Activated CD8-positive, alpha-beta memory T cell treated with anti-CD3 and anti-CD28 coated beads for 36 hours (primary cell): ENCODE results near the gene SPHKAP. TPM values are rescaled to one million over a fixed set of nuclear protein-coding genes. Genes with fewer than 3 reads are reported as not detected.
"Not testable (repeated sequence)": the region's sequence is repeated elsewhere in the genome, so short reads cannot be mapped to it uniquely, and the experiment has no call there.

Source experiments
- CTCF ChIA-PET: fragments of 350-600 bp; sonication (Branson Sonifier 250); formaldehyde crosslinking; loops from one replicate; lab custom pipeline; 2021; ENCODE audit warnings: antibody characterized with exemption; lab: Charles Lee
- POLR2A ChIA-PET: fragments of 350-600 bp; sonication (Branson Sonifier 250); formaldehyde crosslinking; loops from one replicate; lab custom pipeline; 2021; ENCODE audit warnings: antibody characterized with exemption; lab: Charles Lee
- total RNA-seq, 2 experiments: library from RNA; stranded (reverse); gene quantifications; one replicate each; pipeline ENCODE4 v1.2.3, GENCODE V29; 2021

Gene SPHKAP
- total RNA-seq, 2 experiments from 2014 or later: not detected

DNA sequence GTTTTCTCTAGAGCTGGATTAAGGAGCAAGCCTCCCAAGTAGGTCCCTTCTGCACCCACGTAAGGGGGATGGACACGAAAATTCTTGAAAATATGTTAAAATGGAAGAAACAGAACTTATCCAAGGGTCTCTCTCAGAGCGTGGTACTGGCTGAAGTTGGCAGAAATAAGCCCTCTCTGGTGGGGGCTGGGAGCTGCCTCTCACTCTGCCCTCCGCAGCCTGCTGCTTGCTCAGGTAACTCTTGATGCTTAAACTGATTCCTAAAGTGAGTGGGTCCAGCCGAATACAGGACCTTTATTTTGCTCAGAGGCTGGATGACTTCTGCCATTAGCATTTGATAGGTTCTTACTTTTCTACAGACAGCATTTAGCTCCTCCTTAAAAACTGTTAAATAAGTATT, 78.1 kb downstream of the SPHKAP start:
- ChIA-PET CTCF (no interaction called here), POLR2A (no interaction called here)

DNA sequence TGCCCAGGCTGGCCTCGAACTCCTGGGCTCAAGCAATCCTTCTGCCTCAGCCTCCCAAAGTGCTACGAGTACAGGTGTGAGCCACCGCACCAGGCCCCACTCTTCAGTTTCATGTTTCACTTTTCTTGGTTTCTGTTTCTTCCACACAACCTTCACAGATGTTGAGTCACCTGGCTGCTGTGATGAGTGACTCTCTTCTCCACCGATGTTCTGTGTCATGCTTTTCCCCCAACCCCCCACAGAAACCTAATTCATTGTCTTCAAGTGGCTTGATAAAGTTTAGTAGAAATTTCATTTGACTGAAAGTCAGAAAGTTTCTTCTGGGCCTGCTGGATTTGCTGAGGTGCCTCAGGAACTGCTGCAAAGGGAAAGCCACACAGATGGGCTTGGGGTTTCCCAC, 78.5 kb downstream of the SPHKAP start:
- ChIA-PET POLR2A (no interaction called here), CTCF (no interaction called here)

DNA sequence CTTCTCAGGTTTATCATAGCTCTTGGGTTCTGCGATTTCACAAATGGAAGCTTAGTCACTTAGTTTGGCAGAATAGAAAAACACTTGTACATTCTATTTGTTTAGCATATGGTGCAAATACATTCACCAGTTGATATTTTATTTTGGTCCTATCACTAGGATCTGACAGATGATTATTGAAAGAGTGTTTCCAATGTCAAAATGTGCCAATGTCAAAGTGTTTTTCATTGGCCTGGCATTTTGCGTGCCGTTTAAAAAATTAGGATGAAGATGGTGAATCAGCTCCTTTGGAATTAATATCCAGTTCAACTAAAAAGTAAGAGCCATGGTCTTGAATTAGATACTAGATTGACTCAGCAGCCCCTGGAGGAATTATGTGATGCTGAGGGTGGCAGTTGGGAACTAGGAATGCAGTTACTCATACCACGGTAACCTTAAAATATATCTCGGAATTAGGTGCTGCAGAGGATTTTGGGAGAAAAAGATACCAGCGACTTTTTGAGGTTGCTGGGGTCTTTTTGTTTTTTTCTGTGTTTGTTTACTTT, 87.0 kb downstream of the SPHKAP start:
- POLR2A ChIA-PET: no interaction called here
- CTCF ChIA-PET: interaction anchor here (0.6 kb wide), 1 partner anchor 55 kb away, joined by 3 read pairs; no protein-coding TSS in a partner anchor

DNA sequence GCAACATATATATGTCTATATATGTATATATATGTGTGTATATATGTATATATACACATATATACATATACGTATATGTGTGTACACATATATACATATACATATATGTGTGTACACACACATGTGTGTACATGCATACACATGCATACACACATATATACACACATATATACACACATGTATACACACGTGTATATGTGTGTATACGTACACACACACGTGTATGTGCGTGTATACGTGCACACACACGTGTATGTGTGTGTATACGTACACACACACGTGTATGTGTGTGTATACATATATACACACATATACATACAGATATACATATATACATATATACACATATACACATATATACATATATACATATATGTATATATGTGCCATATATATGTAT, 89.4 kb downstream of the SPHKAP start:
- ChIA-PET POLR2A (no interaction called here), CTCF (no interaction called here)

DNA sequence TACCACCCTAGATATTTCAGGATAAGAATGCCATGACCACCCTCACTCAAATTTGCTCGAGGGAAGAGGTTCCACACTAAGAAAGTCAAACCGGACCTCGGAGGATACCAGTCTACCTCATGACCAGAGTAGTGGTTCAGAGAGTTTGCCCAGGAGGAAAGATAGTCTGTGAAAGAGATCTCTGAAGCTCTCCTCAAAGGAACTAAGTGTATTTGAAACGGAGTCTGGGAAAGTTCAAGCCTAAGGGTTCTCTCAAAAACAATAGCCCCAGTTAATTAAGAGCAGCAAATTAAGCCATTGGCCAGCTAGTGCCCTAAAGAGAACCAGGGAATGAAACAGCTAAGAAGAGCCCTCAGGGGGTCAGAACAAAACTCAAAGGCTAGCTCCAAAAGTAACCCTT, 94.9 kb downstream of the SPHKAP start:
- ChIA-PET CTCF (interaction anchor here (0.6 kb wide), 1 partner anchor 40 kb away, joined by 4 read pairs; no protein-coding TSS in a partner anchor), POLR2A (no interaction called here)

DNA sequence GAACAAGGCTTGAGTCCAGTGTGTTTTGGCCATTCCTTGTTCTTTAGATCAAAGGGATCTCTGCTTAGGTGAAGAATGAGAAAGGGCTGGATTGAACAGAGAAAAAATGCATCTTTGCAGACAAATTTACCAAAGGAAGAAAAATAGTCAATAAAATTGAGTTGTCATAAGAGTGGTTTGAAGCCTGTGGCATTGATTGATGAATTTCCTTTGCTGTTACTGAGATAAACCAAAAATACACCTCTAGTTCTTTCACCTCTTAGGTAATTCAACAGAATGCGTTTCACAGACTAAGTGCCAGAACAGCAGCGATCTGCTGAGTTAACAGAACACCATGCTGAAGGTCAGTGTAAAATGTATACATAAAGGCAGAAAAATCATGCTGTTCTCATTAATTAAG, 96.8 kb downstream of the SPHKAP start:
- POLR2A ChIA-PET: no interaction called here
- CTCF ChIA-PET: no interaction called here

DNA sequence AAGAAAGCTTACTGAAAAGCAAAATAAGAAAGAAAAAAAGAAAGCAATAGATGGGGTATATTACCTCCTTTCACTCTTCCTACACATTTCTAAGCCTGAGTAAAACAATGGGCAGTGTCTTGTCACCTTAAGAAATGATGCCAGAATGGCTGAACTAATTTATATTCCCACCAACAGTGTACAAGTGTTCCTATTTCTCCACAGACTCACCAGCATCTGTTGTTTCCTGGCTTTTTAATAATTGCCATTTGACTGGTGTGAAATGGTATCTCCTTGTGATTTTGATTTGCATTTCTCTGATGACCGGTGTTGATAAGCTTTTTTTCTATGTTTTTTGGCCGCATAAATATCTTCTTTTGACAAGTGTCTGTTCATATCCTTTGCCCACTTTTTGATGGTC, 98.4 kb downstream of the SPHKAP start:
- ChIA-PET POLR2A (no interaction called here), CTCF (no interaction called here)

DNA sequence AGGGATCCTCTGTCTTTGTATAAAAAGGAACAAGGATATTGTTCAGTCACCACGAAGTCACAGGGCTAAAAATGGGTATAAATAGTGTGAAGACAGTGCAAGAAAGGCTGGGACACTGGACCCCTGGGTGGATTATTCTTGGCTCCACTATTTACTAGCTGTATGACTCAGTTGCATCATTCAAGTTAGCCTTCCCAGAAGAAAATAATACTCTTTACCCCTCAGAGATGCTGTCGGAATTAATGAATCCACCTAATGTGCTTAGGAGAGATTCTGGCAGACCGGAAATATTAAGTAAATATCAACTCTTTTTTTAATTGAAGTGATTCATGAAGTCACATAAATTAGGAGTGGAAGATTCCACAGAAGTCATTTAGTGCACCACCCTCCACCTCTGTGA, 98.9 kb downstream of the SPHKAP start:
- CTCF ChIA-PET: no interaction called here
- POLR2A ChIA-PET: no interaction called here

DNA sequence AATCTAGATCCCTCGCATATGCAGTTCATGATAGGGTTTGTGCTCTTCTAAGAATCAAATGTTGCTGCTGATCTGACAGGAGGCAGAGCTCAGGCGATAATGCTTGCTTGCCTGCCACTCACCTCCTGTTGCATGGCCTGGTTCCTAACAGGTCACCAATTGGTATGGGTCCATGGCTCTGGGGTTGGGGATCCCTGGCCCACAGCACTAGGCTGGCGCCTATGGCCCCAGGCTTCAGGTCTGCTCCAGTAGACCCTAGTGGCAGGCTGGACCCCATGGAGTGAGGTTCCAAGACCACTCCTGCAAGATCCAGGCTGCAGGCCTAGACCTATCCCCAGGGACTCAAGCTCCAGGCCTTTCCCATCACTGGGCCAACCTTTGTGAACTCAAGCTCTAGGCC, 102.3 kb downstream of the SPHKAP start:
- POLR2A ChIA-PET: no interaction called here
- CTCF ChIA-PET: no interaction called here

DNA sequence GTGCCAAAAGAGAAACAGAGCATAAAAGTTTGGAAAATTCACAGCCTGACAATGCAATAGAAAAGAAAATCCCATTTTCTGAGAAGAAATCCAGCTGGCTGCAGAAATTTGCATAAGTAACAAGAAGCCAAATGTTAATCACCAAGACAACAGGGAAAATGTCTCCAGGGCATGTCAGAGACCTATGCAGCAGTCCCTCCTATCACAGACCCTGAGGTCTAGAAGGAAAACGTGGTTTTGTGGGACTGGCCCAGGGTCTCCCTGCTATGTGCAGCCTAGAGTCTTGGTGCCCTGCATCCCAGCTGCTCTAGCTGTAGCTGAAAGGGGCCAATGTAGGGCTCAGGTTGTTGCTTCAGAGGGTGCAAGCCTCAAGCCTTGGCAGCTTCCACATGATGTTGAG, 104.8 kb downstream of the SPHKAP start:
- CTCF ChIA-PET, POLR2A ChIA-PET: not testable (repeated sequence)

DNA sequence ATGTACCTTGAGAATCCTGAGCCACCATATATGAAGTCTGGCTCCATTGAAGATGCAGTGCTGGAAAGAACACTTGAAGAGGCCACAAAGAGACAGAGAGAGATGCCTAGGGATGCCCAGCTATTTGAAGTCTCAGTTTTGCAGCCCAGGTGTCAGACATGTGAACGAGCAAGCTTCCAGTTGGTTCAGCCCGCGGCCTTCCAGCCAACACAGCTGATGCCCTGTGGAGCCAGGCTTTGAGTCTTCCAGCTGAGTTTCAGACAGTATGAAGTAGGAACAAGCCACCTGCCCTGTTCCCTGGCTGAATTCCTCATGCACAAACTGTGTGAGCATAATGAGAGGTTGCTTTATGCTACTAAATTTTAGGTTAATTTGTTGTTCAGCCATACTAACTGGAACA, 108.8 kb downstream of the SPHKAP start:
- CTCF ChIA-PET: no interaction called here
- POLR2A ChIA-PET: no interaction called here

DNA sequence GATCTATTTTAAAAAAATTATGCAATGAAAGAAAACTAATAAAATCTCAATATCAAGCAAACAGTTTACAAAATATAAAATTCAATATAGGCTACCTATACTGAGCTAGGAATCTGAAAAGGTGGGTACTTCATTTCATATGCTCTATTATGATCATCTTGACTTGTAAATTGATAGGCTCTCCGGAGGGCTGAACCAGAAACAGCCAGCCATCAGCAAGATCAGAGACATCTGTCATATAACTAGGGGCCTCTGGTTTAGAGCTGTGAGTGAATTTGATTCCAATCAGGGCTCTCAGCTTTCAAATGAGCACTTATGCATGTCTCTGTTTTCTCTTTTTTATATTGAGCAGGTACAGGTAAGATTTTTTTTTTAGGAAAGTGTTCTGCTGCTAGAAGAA, 114.2 kb downstream of the SPHKAP start:
- POLR2A ChIA-PET: no interaction called here
- CTCF ChIA-PET: no interaction called here

DNA sequence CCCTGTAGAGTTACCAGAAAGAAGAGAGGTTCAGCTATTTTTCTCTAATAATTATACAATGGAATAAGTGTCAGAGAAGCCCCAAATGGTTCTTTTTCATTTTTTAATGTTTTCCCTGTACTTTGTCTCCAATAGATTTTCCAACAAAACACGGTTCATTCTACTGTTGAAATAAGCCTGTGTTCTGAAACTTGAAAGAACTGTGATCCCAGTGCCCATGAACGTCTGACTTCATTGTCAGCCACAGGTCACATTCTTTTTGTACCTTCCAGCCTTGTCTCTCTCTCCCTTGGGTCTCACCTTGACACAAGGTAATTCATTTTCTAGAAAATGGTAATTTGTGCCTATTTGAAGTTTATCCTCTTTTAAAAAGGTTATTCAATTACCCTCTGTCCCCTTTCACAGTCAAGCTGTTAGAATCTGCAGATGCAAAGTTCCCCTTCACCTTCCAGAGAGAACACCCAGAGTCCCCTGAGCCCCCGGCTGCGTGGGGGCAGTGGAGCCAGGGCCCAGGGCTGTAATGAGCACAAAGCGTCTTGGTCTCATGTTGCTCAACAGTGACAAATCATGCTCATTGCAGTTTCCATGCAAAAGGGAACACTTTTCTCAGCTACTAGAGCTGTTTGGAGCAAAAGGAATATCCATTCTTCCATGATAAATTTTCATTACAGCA, 115.2 kb downstream of the SPHKAP start:
- CTCF ChIA-PET: no interaction called here

DNA sequence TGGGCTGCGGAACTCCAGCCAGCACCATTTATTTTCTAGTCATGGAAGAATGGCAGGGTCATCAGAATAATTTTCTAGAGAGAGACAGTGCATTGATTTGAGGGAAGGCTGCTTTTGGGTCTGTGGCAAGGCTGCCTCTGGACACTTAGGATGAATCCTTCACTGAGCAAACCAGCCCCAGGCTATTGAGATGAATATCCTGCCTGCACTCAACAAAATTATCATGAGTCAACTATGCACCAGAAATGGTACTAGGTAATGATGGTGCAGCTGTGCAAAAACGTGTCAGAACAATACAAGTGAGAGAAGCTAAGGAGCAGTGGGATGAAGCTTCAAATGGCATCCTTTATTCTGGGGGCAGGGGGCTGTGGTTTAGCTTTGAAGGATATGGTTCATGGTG, 115.8 kb downstream of the SPHKAP start:
- CTCF ChIA-PET: no interaction called here

More for the DNA sequence above, 115.2 kb downstream of the SPHKAP start:
- POLR2A ChIA-PET: no interaction called here

DNA sequence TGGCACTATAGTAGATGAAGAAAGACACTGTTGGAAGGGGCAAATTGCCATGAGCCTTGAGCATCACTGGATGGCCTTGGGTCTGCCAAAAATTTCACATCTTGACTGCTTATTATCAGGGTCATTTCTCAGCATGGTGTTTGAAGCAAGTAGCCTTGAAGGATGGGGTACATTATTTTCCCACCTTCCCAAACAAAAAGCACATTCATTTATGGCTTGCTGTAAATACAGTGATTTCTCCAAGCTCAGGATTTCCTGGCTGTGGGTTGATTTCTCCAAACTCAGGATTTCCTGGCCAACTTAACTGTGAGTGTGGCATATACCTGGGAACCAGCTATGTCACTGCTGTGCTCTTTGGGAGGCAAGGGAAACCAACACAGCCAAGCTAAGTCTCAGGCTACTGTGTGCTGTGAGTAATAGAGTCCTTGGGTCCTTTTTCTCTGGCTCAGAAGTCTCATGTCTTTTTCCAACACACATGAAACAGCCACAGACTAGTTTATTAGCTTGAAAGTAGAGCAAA, 116.6 kb downstream of the SPHKAP start:
- CTCF ChIA-PET: no interaction called here
- POLR2A ChIA-PET: no interaction called here

More for the DNA sequence above, 115.8 kb downstream of the SPHKAP start:
- POLR2A ChIA-PET: no interaction called here

DNA sequence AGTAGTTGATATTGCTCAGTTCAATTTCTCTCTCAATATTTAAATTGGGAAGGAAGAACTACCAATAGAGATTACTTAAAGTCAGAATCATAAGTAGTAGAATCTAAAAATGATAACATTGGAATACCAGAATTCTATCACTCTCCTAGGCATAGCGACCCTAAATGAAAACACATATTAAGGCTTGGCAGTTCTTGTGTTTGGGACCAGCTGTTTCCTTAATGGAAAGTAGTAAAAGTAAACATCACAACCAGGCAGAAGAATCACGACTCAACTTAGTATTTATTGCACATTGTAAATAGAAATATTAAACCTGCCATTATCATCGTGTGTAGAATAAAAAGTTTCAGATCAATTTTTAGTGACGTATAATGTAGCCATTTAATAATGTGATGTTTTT, 117.5 kb downstream of the SPHKAP start:
- CTCF ChIA-PET: interaction anchor here (0.5 kb wide), 1 partner anchor 57 kb away, joined by 3 read pairs; no protein-coding TSS in a partner anchor
- POLR2A ChIA-PET: no interaction called here

DNA sequence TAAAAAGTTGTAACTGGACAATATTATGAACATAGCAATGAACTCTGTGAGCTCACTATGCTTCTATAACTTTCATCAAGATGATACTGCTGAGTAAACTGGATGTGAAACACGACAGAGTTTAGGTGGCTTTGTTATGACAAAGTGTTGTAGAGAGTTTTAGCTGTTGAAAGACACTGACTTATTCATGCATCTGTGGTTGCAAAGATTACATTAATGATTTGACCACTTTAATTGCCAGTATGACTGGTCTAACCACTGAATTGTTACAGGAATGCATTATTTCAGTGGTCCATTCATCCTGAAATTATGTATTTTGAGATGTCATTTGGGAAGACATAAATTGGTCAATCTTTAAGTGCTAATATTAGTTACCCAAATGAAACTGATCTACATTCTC, 117.9 kb downstream of the SPHKAP start:
- POLR2A ChIA-PET: no interaction called here
- CTCF ChIA-PET: no interaction called here

DNA sequence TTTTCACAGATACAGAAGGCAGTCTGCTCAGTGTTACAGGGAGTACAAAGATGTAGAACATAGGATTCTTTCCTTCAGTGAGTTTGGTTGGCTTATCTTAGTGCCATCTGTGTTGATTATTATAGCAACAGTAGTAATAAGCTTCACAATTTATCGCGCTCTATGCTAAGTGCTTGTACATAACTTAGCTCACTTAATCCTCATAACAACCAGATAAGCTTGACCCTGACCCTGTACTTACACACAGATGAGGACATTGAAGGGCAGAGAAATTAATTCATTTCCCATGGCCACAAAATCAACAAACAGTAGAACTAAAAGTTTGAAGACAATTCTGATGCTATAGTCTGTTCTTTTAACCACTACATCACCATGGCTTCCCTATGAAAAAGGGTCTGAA, 121.8 kb downstream of the SPHKAP start:
- ChIA-PET POLR2A (no interaction called here), CTCF (no interaction called here)

DNA sequence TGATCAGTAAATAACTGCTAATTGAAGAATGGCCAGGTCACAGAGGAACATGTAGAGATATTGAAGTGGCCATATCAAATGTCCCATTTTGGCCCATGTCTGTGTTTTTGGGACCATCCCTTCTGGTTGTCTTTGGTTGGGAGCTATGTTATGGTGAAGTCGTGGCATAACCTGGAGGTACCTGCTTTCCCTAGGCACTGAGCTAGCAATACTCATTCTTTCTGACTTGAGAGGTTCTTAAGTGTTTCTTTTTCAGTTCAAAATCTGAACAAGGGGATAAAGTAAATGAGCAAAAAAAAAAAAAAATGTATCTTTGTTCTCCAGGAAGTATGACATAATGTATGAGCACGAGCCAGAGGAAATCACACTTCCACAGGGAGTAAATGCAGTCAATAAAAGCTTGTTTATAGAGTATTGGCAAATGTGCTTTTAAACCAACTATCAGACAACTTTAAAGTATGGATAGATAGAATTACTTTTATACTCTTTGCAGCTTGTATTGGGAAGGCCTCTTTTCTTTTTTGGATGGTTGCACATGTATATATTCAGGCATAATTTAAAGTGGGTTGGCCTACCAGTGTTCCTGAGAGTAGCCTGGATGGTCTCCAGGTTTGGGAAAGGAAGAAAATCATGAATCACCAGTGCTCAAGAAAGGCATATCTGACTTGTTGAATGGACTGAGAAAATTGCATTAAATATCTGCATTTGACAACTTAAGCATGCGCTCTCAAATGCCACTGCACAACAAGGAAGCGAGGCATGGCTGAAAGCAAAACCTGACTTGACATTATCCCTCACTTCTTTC, 125.0 kb downstream of the SPHKAP start:
- POLR2A ChIA-PET: no interaction called here
- CTCF ChIA-PET: no interaction called here

DNA sequence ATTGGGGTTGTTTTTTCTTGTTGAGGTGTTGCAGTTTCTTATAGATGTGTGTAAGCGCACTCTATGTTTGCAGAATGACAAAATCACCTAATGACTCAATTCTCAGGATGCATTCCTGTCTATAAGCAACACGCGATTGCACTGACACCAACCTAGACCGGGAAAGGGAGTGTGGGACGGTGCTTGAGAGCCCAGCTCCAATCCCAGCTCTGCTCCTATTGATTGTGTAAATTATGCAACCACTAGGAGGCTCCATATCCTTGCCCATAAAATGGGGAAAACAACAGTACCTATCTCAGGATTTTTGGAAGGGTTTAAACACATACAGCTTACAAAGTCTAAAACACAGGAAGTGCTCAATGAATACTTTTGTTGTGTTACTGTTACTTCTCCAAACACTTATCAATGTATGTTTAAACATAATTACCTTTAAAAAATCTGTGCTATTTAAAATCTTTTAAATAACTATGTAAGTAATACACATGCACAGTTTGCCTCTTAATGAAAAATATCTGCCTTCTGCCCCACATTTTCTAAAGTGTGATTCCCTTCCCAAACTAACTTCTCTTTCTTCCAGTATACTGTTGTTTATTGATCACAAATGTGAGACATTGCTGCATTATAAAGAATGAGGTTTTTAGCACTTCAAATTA, 132.5 kb downstream of the SPHKAP start:
- POLR2A ChIA-PET: no interaction called here
- CTCF ChIA-PET: no interaction called here
